ENCODE data around the gene PML. TPM values are rescaled to one million over a fixed set of nuclear protein-coding genes. Genes with fewer than 3 reads are reported as not detected.

Gene PML
- total and polyA plus RNA-seq, 9 of the 15 experiments (the other 6 are each of a cell fraction or from before 2014, with no cell fraction given), result 5.0 to 50.7 (median 10.1) TPM

DNA sequence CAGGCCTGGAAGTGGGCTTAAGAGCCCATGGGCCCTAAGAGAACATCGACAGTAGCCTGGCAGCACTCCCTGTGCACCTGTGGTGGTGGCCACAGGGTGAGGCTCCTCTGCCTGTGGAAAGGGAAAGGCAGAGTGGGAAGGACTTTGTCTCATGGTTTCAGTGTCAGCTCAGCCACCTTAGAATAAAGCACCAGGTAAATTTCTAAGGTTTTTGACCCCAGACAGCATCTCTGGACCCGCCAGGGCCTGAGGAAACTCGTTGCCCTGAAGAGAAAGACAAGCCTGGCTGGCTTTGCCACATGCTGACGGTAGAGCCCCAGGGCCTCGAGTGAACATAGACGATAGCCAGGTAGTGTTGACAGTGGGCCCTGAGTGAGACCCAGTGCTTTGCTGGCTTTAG lies 65.7 kb downstream of the PML start (continued):
- TF ChIP-seq SREBF2 (CRISPR knock-in tag; IDR thresholded peaks at IDR 0.05), result no peak
- TF ChIP-seq SLC30A9 (CRISPR knock-in tag; IDR thresholded peaks at IDR 0.05), result no peak

DNA sequence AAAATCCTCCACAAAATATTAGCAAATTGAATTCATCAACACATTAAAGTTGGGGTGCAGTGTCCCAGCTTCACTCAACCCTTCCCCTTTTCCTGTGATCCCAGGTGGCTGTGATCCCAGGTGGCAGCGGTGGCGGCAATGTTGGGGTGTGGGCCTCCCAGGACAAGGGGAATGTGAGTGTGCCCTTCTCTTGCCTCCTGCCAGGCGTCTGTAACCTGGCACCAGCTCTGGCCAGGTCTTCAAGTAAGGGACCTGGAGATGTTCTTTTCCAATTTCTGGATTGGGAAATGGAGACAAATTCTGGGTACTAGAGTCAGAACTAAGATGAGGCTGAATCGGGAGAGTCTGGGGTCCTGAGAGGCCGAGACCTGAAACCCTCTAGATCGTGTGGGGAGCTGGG lies 67.7 kb downstream of the PML start:
- DNase-seq (ENCODE audit: extremely low read depth in 1 of 4, low spot score in 3 of 4) (no peak), FAIRE-seq (no peak), ATAC-seq (no peak)
- H2AFZ ChIP-seq (ENCODE audit: low read depth, low read length), result no peak overlapping the region
- H3K4me1 ChIP-seq (replicated peaks in 1 of 2; ENCODE audit: control insufficient read depth in 2 of 2, insufficient read depth in 2 of 2, low read length in 2 of 2), result no peaks in the 10 kb centered on the region
- H3K36me3 ChIP-seq (ENCODE audit: control insufficient read depth, insufficient read depth, low read length), result no peaks in the 10 kb centered on the region
- H3K4me2 ChIP-seq (ENCODE audit: insufficient read depth, low read length), result no peak overlapping the region
- no peak for TF ChIP-seq TAF15 (IDR thresholded peaks at IDR 0.05; ENCODE audit: low read depth, low read length)
- TF ChIP-seq OTX1 (CRISPR knock-in tag; IDR thresholded peaks at IDR 0.05), result no peak
- no peak for TF ChIP-seq ZNF507 (tag; conservative IDR thresholded peaks at IDR 0.05)
- TF ChIP-seq MYBL2 (IDR thresholded peaks at IDR 0.05; ENCODE audit: low read depth), result no peak
- TF ChIP-seq MYBL2 (CRISPR knock-in tag; IDR thresholded peaks at IDR 0.05; ENCODE audit: borderline replicate concordance), result no peak
- no peak for TF ChIP-seq ZC3H11A (IDR thresholded peaks at IDR 0.05; ENCODE audit: low read depth, low read length)
- intact Hi-C loops (cut with micrococcal nuclease), result no loop called here
- WGBS (ENCODE audit: insufficient coverage, low coverage, missing lambda C conversion rate), result 0% methylated on average over 6 of the region's 6 CpGs
- no peaks in the 10 kb centered on the region for H3K79me2 ChIP-seq (ENCODE audit: control insufficient read depth, insufficient read depth, low read length)
- ChIA-PET CTCF (ENCODE audit: low intra/inter-chr PET ratio) (no interaction called here), POLR2A (no interaction called here)
- no peak overlapping the region for H3K9ac ChIP-seq (ENCODE audit: insufficient read depth in 1 of 2, low read depth in 2 of 2, low read length in 2 of 2)
- BruUV-seq (replicated peaks), result no TSS peak
- in situ Hi-C loops (cut with MboI), result loop anchor here (10.0 to 25.0 kb wide), 2 partner anchors 1243 to 1400 kb away; partner anchors contain the start of gene GOLGA6B
- no peak overlapping the region for H3K4me3 ChIP-seq
- H3K27me3 ChIP-seq (ENCODE audit: control insufficient read depth in 2 of 2, insufficient read depth in 2 of 2, low read length in 2 of 2), result peaks cover 0 to 8% of the 10 kb centered on the region in 2 experiments; a peak in 2 of 5 replicates
- no peak overlapping the region for H3K27ac ChIP-seq (ENCODE audit: extremely low read depth, low read depth, low read length)
- H3K9me3 ChIP-seq (replicated peaks; ENCODE audit: control insufficient read depth, insufficient read depth, low read depth, low read length), result no peaks in the 10 kb centered on the region
- no peaks in the 10 kb centered on the region; the same call in 1 of the 2 replicates for H4K20me1 ChIP-seq (replicated peaks; ENCODE audit: control insufficient read depth, insufficient read depth, low read length)
- no peaks in the 10 kb centered on the region for H3K9me1 ChIP-seq (ENCODE audit: control insufficient read depth, insufficient read depth, low read length)

Data from K562 (cell line).